ENCODE measurements around the gene OR4D1.
"Not testable (repeated sequence)": the region's sequence is repeated elsewhere in the genome, so short reads cannot be mapped to it uniquely, and the experiment has no call there.

The OR4D1 gene

GRCh38 chr17:58147930-58148434, at the start of gene OR4D1:
TSS of gene OR4D1 (plus strand) at chr17:58148384. CDS start at chr17:58155154, 6,770 bp downstream.
- Histone ChIP-seq H3K27me3 (ENCODE audit: low read depth, low read length) (peaks cover 66% of the 10 kb centered on the region), H3K36me3 (replicated peaks; ENCODE audit: low read depth, low read length) (no peaks in the 10 kb centered on the region), H3K79me2 (ENCODE audit: low read length) (no peaks in the 10 kb centered on the region), H3K4me1 (ENCODE audit: low read length) (no peaks in the 10 kb centered on the region), H3K4me3 (ENCODE audit: low read length) (no peak within 1 kb of the TSS), H2AFZ (ENCODE audit: low read depth, low read length) (no peak within 1 kb of the TSS), H3K4me2 (ENCODE audit: low read length) (no peak within 1 kb of the TSS), H3K27ac (ENCODE audit: low read length) (no peak within 1 kb of the TSS), H4K20me1 (ENCODE audit: insufficient read depth, low read length) (0 out of 2 replicates have a peak, but pooled peaks cover 3% of the 10 kb centered on the region), H3K9ac (ENCODE audit: low read length) (no peak within 1 kb of the TSS), H3K9me3 (ENCODE audit: insufficient read depth, low read length) (no peaks in the 10 kb centered on the region)
- TF ChIP-seq CTCF (IDR thresholded peaks at IDR 0.05; ENCODE audit: low read depth, low read length), result no peak
- no peak for TF ChIP-seq EZH2phosphoT487 (IDR thresholded peaks at IDR 0.05; ENCODE audit: low read depth)

DNA sequence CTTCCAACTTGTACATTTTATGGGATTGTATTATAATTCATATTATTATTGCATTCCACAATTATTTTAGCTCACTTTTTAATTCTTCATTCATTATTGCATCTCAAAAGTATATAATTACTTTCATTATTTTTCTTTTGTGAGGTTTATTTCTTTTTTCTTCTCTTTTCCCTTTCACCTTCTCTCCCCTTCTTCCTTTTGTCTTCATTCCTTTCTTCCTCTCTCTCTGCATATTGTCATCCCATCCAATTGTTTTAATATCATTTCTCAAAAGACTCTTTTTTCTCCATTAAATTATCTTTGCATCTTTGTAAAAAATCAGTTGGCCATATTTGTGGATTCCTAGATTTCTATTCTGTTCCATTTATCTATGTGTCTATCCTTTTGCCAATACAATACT, 47.7 kb upstream of the OR4D1 start:
- no peak overlapping the region for H2AFZ ChIP-seq (ENCODE audit: low read depth, low read length)
- H3K27ac ChIP-seq (ENCODE audit: low read length), result no peak overlapping the region
- H4K20me1 ChIP-seq (ENCODE audit: insufficient read depth, low read length), result no peaks in the 10 kb centered on the region
- no peaks in the 10 kb centered on the region for H3K9me3 ChIP-seq (ENCODE audit: insufficient read depth, low read length)
- H3K9ac ChIP-seq (ENCODE audit: low read length), result no peak overlapping the region
- no peak overlapping the region for H3K4me2 ChIP-seq (ENCODE audit: low read length)
- H3K4me1 ChIP-seq (ENCODE audit: low read length), result no peaks in the 10 kb centered on the region
- H3K27me3 ChIP-seq (ENCODE audit: low read depth, low read length), result no peaks in the 10 kb centered on the region
- no peaks in the 10 kb centered on the region for H3K36me3 ChIP-seq (replicated peaks; ENCODE audit: low read depth, low read length)
- TF ChIP-seq EZH2phosphoT487 (IDR thresholded peaks at IDR 0.05; ENCODE audit: low read depth) (no peak), CTCF (IDR thresholded peaks at IDR 0.05; ENCODE audit: low read depth, low read length) (no peak)
- H3K79me2 ChIP-seq (ENCODE audit: low read length), result no peaks in the 10 kb centered on the region
- no peak overlapping the region for H3K4me3 ChIP-seq (ENCODE audit: low read length)

GRCh38 chr17:58101898-58102297, 46.3 kb upstream of the OR4D1 start:
- not testable (repeated sequence) for H3K9ac ChIP-seq (ENCODE audit: low read length); H3K4me2 ChIP-seq (ENCODE audit: low read length); H3K4me1 ChIP-seq (ENCODE audit: low read length); H2AFZ ChIP-seq (ENCODE audit: low read depth, low read length); H3K79me2 ChIP-seq (ENCODE audit: low read length); H3K27me3 ChIP-seq (ENCODE audit: low read depth, low read length); H4K20me1 ChIP-seq (ENCODE audit: insufficient read depth, low read length); H3K36me3 ChIP-seq (replicated peaks; ENCODE audit: low read depth, low read length); H3K27ac ChIP-seq (ENCODE audit: low read length); H3K4me3 ChIP-seq (ENCODE audit: low read length); H3K9me3 ChIP-seq (ENCODE audit: insufficient read depth, low read length)

DNA sequence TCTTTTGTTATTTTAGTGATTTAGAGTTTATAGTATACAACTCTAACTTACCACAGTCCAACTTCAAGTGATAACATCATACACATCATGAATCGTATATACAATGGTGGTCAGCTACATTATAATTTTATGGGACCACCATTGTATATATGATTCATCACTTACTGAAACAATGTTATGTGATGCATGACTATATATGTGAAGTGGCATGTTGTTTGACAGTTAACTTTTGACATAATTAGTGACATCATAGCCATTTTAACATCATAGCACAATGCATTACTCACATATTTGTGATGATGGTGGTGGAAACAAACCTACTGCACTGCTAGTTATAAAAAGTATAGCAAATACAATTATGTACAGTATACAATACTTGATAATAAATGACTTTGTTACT, 43.1 kb upstream of the OR4D1 start:
- no peaks in the 10 kb centered on the region for H3K27me3 ChIP-seq (ENCODE audit: low read depth, low read length)
- no peak overlapping the region for H3K4me3 ChIP-seq (ENCODE audit: low read length)
- no peak overlapping the region for H3K9ac ChIP-seq (ENCODE audit: low read length)
- TF ChIP-seq EZH2phosphoT487 (IDR thresholded peaks at IDR 0.05; ENCODE audit: low read depth) (no peak), CTCF (IDR thresholded peaks at IDR 0.05; ENCODE audit: low read depth, low read length) (no peak)
- no peaks in the 10 kb centered on the region for H4K20me1 ChIP-seq (ENCODE audit: insufficient read depth, low read length)
- H2AFZ ChIP-seq (ENCODE audit: low read depth, low read length), result no peak overlapping the region
- no peaks in the 10 kb centered on the region for H3K36me3 ChIP-seq (replicated peaks; ENCODE audit: low read depth, low read length)
- H3K79me2 ChIP-seq (ENCODE audit: low read length), result no peaks in the 10 kb centered on the region
- H3K4me2 ChIP-seq (ENCODE audit: low read length), result no peak overlapping the region
- H3K9me3 ChIP-seq (ENCODE audit: insufficient read depth, low read length), result no peaks in the 10 kb centered on the region
- no peaks in the 10 kb centered on the region for H3K4me1 ChIP-seq (ENCODE audit: low read length)
- no peak overlapping the region for H3K27ac ChIP-seq (ENCODE audit: low read length)

DNA sequence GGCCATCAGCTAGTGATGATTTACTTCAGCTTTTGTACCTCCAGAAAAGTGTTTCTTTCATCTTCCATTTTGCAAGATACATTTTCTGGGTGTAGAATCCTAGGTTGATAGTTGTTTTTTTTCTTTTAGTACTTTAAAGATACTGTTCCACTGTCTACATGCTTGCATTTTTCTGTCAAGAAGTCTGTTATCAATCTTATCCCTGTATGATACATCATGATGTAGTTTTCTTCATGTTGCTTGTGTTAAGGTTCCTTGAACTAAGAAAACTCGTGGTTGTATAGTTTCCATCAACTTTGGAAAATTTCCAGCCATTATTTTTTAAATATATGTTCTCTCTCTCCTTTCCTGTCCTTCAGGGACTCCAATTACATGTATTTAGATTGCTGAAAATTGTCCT, 40.9 kb upstream of the OR4D1 start:
- H3K9ac ChIP-seq (ENCODE audit: low read length), result no peak overlapping the region
- H2AFZ ChIP-seq (ENCODE audit: low read depth, low read length), result no peak overlapping the region
- H3K4me1 ChIP-seq (ENCODE audit: low read length), result no peaks in the 10 kb centered on the region
- no peak overlapping the region for H3K27ac ChIP-seq (ENCODE audit: low read length)
- no peaks in the 10 kb centered on the region for H3K27me3 ChIP-seq (ENCODE audit: low read depth, low read length)
- no peaks in the 10 kb centered on the region for H3K79me2 ChIP-seq (ENCODE audit: low read length)
- H4K20me1 ChIP-seq (ENCODE audit: insufficient read depth, low read length), result no peaks in the 10 kb centered on the region
- no peak overlapping the region for H3K4me2 ChIP-seq (ENCODE audit: low read length)
- H3K9me3 ChIP-seq (ENCODE audit: insufficient read depth, low read length), result no peaks in the 10 kb centered on the region
- no peak overlapping the region for H3K4me3 ChIP-seq (ENCODE audit: low read length)
- no peaks in the 10 kb centered on the region for H3K36me3 ChIP-seq (replicated peaks; ENCODE audit: low read depth, low read length)
- no peak for TF ChIP-seq CTCF (IDR thresholded peaks at IDR 0.05; ENCODE audit: low read depth, low read length)
- no peak for TF ChIP-seq EZH2phosphoT487 (IDR thresholded peaks at IDR 0.05; ENCODE audit: low read depth)

Measured in OCI-LY3 (cell line).